Spleen (tissue), 7 donors: ENCODE results near the gene ETHE1.

Source experiments
- CTCF ChIP-seq, 11 experiments: fragments of 200-600 bp in 7 of 11; fragments of 450-650 bp in 4 of 11; sonication (generic) in 4 of 11; IDR thresholded peaks in 8 of 11; conservative IDR thresholded peaks in 3 of 11; 1 replicate in 7 of 11; 2 replicates in 4 of 11; pipeline versions ENCODE4 v1.4.0 to v1.8.0; 2016 to 2021; ENCODE audit warnings: antibody characterized with exemption in 11 of 11, inconsistent platforms in 4 of 11, mild to moderate bottlenecking in 1 of 11
- POLR2A ChIP-seq, 3 donors: fragments of 450-650 bp; IDR thresholded peaks; one replicate each; pipeline ENCODE4 v1.5.1; 2017; ENCODE audit warnings: antibody characterized with exemption in 3 of 3, mild to moderate bottlenecking in 1 of 3
- donor health status: DM: no; HTN: no; CAD: no; lungs with moderate emphysema.
- donor health status: DM: no; HTN: no; CAD: no.
- donor health status: DM: no; HTN: no; CAD: no.

GRCh38 chr19:43545276-43545675, 18.3 kb upstream of the ETHE1 start:
- TF ChIP-seq POLR2A (IDR thresholded peaks at IDR 0.05) (no peak), CTCF (IDR thresholded peaks at IDR 0.05 in 8 of 11, conservative IDR thresholded peaks at IDR 0.05 in 3 of 11) (no peak)
